Ovary (tissue), 3 donors: ENCODE results near the gene CDH22.

Source experiments
- EP300 ChIP-seq: sonication (generic); formaldehyde crosslinking; IDR thresholded peaks from one replicate; pipeline ENCODE4 v1.6.1; 2017; ENCODE audit warnings: antibody characterized with exemption
- POLR2A ChIP-seq: fragments of 450-650 bp; IDR thresholded peaks from one replicate; pipeline ENCODE4 v1.6.1; 2017; ENCODE audit warnings: antibody characterized with exemption, mild to moderate bottlenecking, moderate library complexity
- TF ChIP-seq, protein P1 (sequence below), 3 donors: fragments of 450-650 bp in 2 of 3; fragments of 200-600 bp in 1 of 3; IDR thresholded peaks; one replicate each; pipeline versions ENCODE4 v1.5.1 to v1.8.0; 2016 to 2022; ENCODE audit warnings: antibody characterized with exemption in 3 of 3, mild to moderate bottlenecking in 1 of 3
- donor health status: DM: no; HTN: no; CAD: no.

DNA sequence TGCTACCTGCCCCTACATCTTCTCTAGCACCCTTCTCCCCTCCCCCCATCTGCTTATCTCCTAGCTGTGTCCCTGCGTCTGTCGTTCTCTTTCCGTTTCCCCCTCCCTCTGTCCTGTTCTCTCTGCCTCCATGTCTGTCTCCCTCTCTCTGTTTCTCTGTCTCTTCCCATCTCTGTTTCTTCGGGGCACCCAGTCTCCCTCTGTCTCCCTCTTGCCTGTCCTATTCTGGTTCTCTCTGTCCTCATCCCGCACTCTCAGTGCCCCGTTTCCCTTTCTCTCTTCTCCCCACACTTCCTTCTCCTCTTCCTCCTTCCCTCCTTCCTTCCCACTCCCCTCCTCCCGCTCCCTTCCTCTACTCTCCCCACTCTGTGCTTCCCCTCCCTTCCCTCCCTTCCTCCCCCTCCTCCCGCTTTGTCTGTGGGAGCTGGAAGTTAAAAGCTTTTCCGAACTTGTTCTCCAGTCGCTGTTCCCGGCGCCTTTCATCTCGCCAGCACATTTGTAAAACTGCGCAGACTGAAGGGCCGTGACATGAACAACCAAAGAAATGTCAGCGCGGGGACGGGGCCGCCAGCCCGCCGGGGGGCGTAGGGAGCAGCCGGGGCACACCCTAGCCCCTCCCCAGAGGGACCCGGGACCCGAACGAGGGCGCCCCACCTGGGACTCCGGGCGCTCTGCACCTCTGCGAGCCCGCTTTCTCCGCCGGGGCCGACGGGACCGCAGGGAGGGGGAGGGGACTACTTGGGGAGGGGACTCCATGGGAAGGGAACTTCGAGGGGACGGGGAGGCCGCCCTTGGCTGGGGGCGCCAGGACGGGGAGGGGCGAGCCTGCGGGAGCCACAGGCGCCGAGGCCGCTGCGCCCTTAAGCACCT is 4.0 kb upstream of the CDH22 start:
- TF ChIP-seq, protein P1, sequence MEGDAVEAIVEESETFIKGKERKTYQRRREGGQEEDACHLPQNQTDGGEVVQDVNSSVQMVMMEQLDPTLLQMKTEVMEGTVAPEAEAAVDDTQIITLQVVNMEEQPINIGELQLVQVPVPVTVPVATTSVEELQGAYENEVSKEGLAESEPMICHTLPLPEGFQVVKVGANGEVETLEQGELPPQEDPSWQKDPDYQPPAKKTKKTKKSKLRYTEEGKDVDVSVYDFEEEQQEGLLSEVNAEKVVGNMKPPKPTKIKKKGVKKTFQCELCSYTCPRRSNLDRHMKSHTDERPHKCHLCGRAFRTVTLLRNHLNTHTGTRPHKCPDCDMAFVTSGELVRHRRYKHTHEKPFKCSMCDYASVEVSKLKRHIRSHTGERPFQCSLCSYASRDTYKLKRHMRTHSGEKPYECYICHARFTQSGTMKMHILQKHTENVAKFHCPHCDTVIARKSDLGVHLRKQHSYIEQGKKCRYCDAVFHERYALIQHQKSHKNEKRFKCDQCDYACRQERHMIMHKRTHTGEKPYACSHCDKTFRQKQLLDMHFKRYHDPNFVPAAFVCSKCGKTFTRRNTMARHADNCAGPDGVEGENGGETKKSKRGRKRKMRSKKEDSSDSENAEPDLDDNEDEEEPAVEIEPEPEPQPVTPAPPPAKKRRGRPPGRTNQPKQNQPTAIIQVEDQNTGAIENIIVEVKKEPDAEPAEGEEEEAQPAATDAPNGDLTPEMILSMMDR (IDR thresholded peaks at IDR 0.05): no peak
- TF ChIP-seq EP300 (no peak), POLR2A (no peak)
